PC-3 (cell line): Measurements from ENCODE around the gene SDK1. TPM values are rescaled to one million over a fixed set of nuclear protein-coding genes. Genes with fewer than 3 reads are reported as not detected.

Experiments used
- ATAC-seq: fragments of 200-7000 bp; cut with Tn5 transposase; 2 replicates; pipeline ENCODE4 v1.9.1; 2020; ENCODE audit warnings: mild to moderate bottlenecking, moderate library complexity
- BruUV-seq: library from RNA; stranded (reverse); fragments of 400-500 nt; replicated peaks from 2 replicates; lab custom pipeline; 2021; lab: Mats Ljungman, UMichigan
- CTCF ChIA-PET: fragments of 300-600 bp; sonication (Branson Sonifier 250); formaldehyde crosslinking; loops from one replicate; lab custom pipeline; 2022; ENCODE audit warnings: antibody characterized with exemption; lab: Charles Lee
- POLR2A ChIA-PET: fragments of 300-600 bp; sonication (Branson Sonifier 250); formaldehyde crosslinking; loops from one replicate; lab custom pipeline; 2022; ENCODE audit warnings: antibody characterized with exemption; ENCODE audit not compliant: unreplicated experiment; lab: Charles Lee
- DNase-seq: peaks from one replicate; pipeline ENCODE4 v3.0.0-alpha.2; 2015
- H2AFZ ChIP-seq: fragments of 300-600 bp; sonication (generic); 2 replicates; pipeline ENCODE4 v1.6.0; 2016; ENCODE audit warnings: antibody characterized with exemption, low read length
- H3F3A ChIP-seq: fragments of 300-600 bp; sonication (generic); one replicate; pipeline ENCODE4 v1.6.0; 2017; ENCODE audit warnings: antibody characterized with exemption, low read length, control low read depth, mild to moderate bottlenecking; ENCODE audit not compliant: unreplicated experiment
- H3K27ac ChIP-seq: fragments of 300-600 bp; sonication (generic); 2 replicates; pipeline ENCODE4 v1.5.1; 2016; ENCODE audit warnings: mild to moderate bottlenecking, low read length
- H3K27me3 ChIP-seq: fragments of 300-600 bp; sonication (generic); 2 replicates; pipeline ENCODE4 v1.6.1; 2016; ENCODE audit warnings: low read length, mixed read lengths
- H3K36me3 ChIP-seq: fragments of 300-600 bp; sonication (generic); 2 replicates; pipeline ENCODE4 v1.6.1; 2016; ENCODE audit warnings: low read depth, mixed run types, low read length, mixed read lengths
- H3K4me1 ChIP-seq: fragments of 300-600 bp; sonication (generic); 2 replicates; pipeline ENCODE4 v1.5.1; 2016; ENCODE audit warnings: low read length; ENCODE audit not compliant: insufficient read depth
- H3K4me2 ChIP-seq: fragments of 300-600 bp; sonication (generic); 2 replicates; pipeline ENCODE4 v1.6.0; 2016; ENCODE audit warnings: low read length
- H3K4me3 ChIP-seq: fragments of 300-600 bp; sonication (generic); 2 replicates; pipeline ENCODE4 v1.5.1; 2016; ENCODE audit warnings: mild to moderate bottlenecking, low read length, mixed read lengths
- H3K79me2 ChIP-seq: fragments of 300-600 bp; sonication (generic); 2 replicates; pipeline ENCODE4 v1.6.1; 2017; ENCODE audit warnings: low read length, mixed read lengths
- H3K9ac ChIP-seq: fragments of 300-600 bp; sonication (generic); 2 replicates; pipeline ENCODE4 v1.6.0; 2016; ENCODE audit warnings: mild to moderate bottlenecking, low read length
- H3K9me2 ChIP-seq: fragments of 300-600 bp; sonication (generic); replicated peaks from 2 replicates; pipeline ENCODE4 v1.6.1; 2016; ENCODE audit warnings: mixed run types, low read length, mixed read lengths
- H3K9me3 ChIP-seq: fragments of 300-600 bp; sonication (generic); 2 replicates; pipeline ENCODE4 v1.6.1; 2016; ENCODE audit warnings: low read length, mixed read lengths
- H4K20me1 ChIP-seq: fragments of 300-600 bp; sonication (generic); 2 replicates; pipeline ENCODE4 v1.6.1; 2016; ENCODE audit warnings: low read length, mixed read lengths
- CTCF ChIP-seq: fragments of 300-600 bp; sonication (generic); conservative IDR thresholded peaks from 2 replicates; pipeline ENCODE4 v1.5.1; 2017; ENCODE audit warnings: antibody characterized with exemption, low read depth, mild to moderate bottlenecking, low read length
- EZH2 ChIP-seq: fragments of 300-600 bp; sonication (generic); IDR thresholded peaks from one replicate; pipeline ENCODE4 v1.6.1; 2017; ENCODE audit warnings: antibody characterized with exemption, mild to moderate bottlenecking, low read length; ENCODE audit not compliant: unreplicated experiment
- EZH2phosphoT487 ChIP-seq: fragments of 300-600 bp; sonication (generic); IDR thresholded peaks from 2 replicates; pipeline ENCODE4 v1.6.1; 2018; ENCODE audit warnings: mild to moderate bottlenecking, antibody characterized with exemption, low read length, borderline replicate concordance
- intact Hi-C: fragments of 100-400 bp; cut with micrococcal nuclease; formaldehyde crosslinking; loops from 2 replicates; pipeline ENCODE4 v1.9.0; 2023
- total RNA-seq: library from RNA; depleted of rRNA; stranded (reverse); fragments of >200 nt; gene quantifications from 2 replicates; pipeline ENCODE4 v1.2.3, GENCODE V29; 2014

SDK1 gene
- total RNA-seq, 1 experiment from 2014 or later, result 2.8 TPM

GRCh38 chr7:3283130-3283704 is 17.8 kb upstream of the SDK1 start:
- no peak for TF ChIP-seq EZH2
- TF ChIP-seq EZH2phosphoT487, result no peak
- no peak for TF ChIP-seq CTCF
- intact Hi-C loops, result no loop called here
- ChIA-PET CTCF (no interaction called here), POLR2A (interaction anchor here (0.6 kb wide), 1 partner anchor 174 kb away, joined by 5 read pairs; no protein-coding TSS in a partner anchor)
- no peak overlapping the region for H3K9ac ChIP-seq
- no peak for DNase-seq
- no peaks in the 10 kb centered on the region for H3F3A ChIP-seq
- no peaks in the 10 kb centered on the region for H3K9me2 ChIP-seq
- no peaks in the 10 kb centered on the region for H3K4me1 ChIP-seq
- H2AFZ ChIP-seq, result no peak overlapping the region
- no peak overlapping the region for H3K4me2 ChIP-seq
- no peak overlapping the region for H3K27ac ChIP-seq
- no peaks in the 10 kb centered on the region for H3K79me2 ChIP-seq
- no peak for ATAC-seq
- no peaks in the 10 kb centered on the region for H3K36me3 ChIP-seq
- no peaks in the 10 kb centered on the region for H4K20me1 ChIP-seq
- H3K9me3 ChIP-seq, result no peaks in the 10 kb centered on the region
- no TSS peak for BruUV-seq
- no peaks in the 10 kb centered on the region for H3K27me3 ChIP-seq
- no peak overlapping the region for H3K4me3 ChIP-seq

- TF ChIP-seq CTCF (no peak), EZH2 (no peak), EZH2phosphoT487 (no peak)
- no peaks in the 10 kb centered on the region for H3F3A ChIP-seq
- no peaks in the 10 kb centered on the region for H3K4me1 ChIP-seq
- POLR2A ChIA-PET, result no interaction called here
- ATAC-seq (no peak), DNase-seq (no peak)
- H3K79me2 ChIP-seq, result no peaks in the 10 kb centered on the region
- H3K9ac ChIP-seq, result no peak overlapping the region
- H3K36me3 ChIP-seq, result no peaks in the 10 kb centered on the region
- no peaks in the 10 kb centered on the region for H3K27me3 ChIP-seq
- H3K9me3 ChIP-seq, result no peaks in the 10 kb centered on the region
- no TSS peak for BruUV-seq
- intact Hi-C loops, result no loop called here
- no peak overlapping the region for H3K27ac ChIP-seq
- CTCF ChIA-PET, result no interaction called here
- no peak overlapping the region for H3K4me3 ChIP-seq
- no peak overlapping the region for H2AFZ ChIP-seq
- no peak overlapping the region for H3K4me2 ChIP-seq
- no peaks in the 10 kb centered on the region for H3K9me2 ChIP-seq
- H4K20me1 ChIP-seq, result no peaks in the 10 kb centered on the region
Measured at GRCh38 chr7:3285652-3286051, 15.4 kb upstream of the SDK1 start.

DNA sequence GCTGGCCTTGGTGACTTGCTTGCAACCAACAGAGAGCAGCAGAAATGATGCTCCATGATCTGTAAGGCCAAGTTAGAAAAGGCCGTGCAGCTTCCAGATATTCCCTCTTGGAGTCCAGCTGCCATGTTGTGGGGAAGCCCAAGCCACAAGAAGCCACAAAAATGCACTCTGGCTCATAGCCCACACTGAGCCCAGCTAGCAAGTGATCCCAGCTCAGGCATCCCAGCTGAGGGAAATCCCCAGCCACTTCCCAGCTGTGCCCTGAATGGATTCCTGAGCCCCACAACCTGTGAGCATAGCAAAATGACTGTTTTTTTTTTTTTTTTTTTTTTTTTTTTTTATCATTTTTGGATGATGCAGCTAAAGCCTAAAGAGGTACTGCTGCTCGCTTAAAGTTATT is 11.1 kb upstream of the SDK1 start:
- Histone ChIP-seq H3K27me3 (no peaks in the 10 kb centered on the region), H3F3A (no peaks in the 10 kb centered on the region), H3K36me3 (no peaks in the 10 kb centered on the region), H3K9me3 (no peaks in the 10 kb centered on the region), H3K79me2 (no peaks in the 10 kb centered on the region), H4K20me1 (no peaks in the 10 kb centered on the region), H3K27ac (no peak overlapping the region), H3K4me1 (no peaks in the 10 kb centered on the region), H3K4me3 (no peak overlapping the region), H2AFZ (no peak overlapping the region), H3K4me2 (no peak overlapping the region), H3K9ac (no peak overlapping the region), H3K9me2 (no peaks in the 10 kb centered on the region)
- ATAC-seq (no peak), DNase-seq (no peak)
- ChIA-PET POLR2A (interaction anchor here (0.6 kb wide), 1 partner anchor 522 kb away, joined by 6 read pairs; no protein-coding TSS in a partner anchor), CTCF (no interaction called here)
- intact Hi-C loops, result no loop called here
- BruUV-seq, result no TSS peak
- no peak for TF ChIP-seq EZH2
